Loucy (cell line): ENCODE data around the gene SAMD14.
A peak's percentile ranks its signal among the peaks of the same experiment; 100 is the strongest.

Experiments
- H2AFZ ChIP-seq: fragments of 200-600 bp; sonication (generic); 2 replicates; pipeline ENCODE4 v1.6.0; 2016; ENCODE audit warnings: antibody characterized with exemption, mild to moderate bottlenecking, low read length, moderate library complexity
- H3F3A ChIP-seq: fragments of 200-600 bp; 2 replicates; pipeline ENCODE4 v1.6.0; 2016; ENCODE audit warnings: antibody characterized with exemption, low read depth, mild to moderate bottlenecking
- H3K27me3 ChIP-seq: fragments of 200-600 bp; sonication (generic); 2 replicates; pipeline ENCODE4 v1.6.1; 2014; ENCODE audit warnings: low read length, mild to moderate bottlenecking; ENCODE audit not compliant: insufficient read depth, poor library complexity, severe bottlenecking
- H3K36me3 ChIP-seq: fragments of 200-600 bp; sonication (generic); 2 replicates; pipeline ENCODE4 v1.6.1; 2016; ENCODE audit warnings: low read length; ENCODE audit not compliant: insufficient read depth
- H3K4me1 ChIP-seq: fragments of 200-600 bp; sonication (generic); 2 replicates; pipeline ENCODE4 v1.5.1; 2014; ENCODE audit warnings: low read length, mild to moderate bottlenecking; ENCODE audit not compliant: insufficient read depth, poor library complexity, severe bottlenecking
- H3K4me2 ChIP-seq: fragments of 200-600 bp; sonication (generic); 2 replicates; pipeline ENCODE4 v1.6.0; 2014; ENCODE audit warnings: antibody characterized with exemption, low read length, low read depth, mild to moderate bottlenecking; ENCODE audit not compliant: poor library complexity, severe bottlenecking
- H3K4me3 ChIP-seq: fragments of 200-600 bp; sonication (generic); 2 replicates; pipeline ENCODE4 v1.5.1; 2014; ENCODE audit warnings: low read length, mild to moderate bottlenecking, mixed read lengths; ENCODE audit not compliant: poor library complexity, severe bottlenecking
- H3K79me2 ChIP-seq: fragments of 200-600 bp; sonication (generic); 2 replicates; pipeline ENCODE4 v1.6.1; 2014; ENCODE audit warnings: low read length; ENCODE audit not compliant: insufficient read depth
- H3K9ac ChIP-seq: fragments of 200-600 bp; sonication (generic); 2 replicates; pipeline ENCODE4 v1.6.0; 2014; ENCODE audit warnings: mild to moderate bottlenecking, low read depth, low read length, moderate library complexity; ENCODE audit not compliant: poor library complexity, severe bottlenecking
- H3K9me2 ChIP-seq: fragments of 200-600 bp; sonication (generic); replicated peaks from 2 replicates; pipeline ENCODE4 v1.6.1; 2016; ENCODE audit warnings: low read depth, low read length, mixed read lengths
- H3K9me3 ChIP-seq: fragments of 200-600 bp; sonication (generic); 2 replicates; pipeline ENCODE4 v1.6.1; 2014; ENCODE audit warnings: mild to moderate bottlenecking, antibody characterized with exemption, low read length, low read depth; ENCODE audit not compliant: insufficient read depth
- H4K20me1 ChIP-seq: fragments of 200-600 bp; sonication (generic); 2 replicates; pipeline ENCODE4 v1.6.0; 2014; ENCODE audit warnings: antibody characterized with exemption, low read length, mild to moderate bottlenecking; ENCODE audit not compliant: insufficient read depth, poor library complexity, severe bottlenecking
- EZH2phosphoT487 ChIP-seq: fragments of 200-600 bp; IDR thresholded peaks from 2 replicates; pipeline ENCODE4 v1.6.1; 2018; ENCODE audit warnings: antibody characterized with exemption, mild to moderate bottlenecking, moderate library complexity, borderline replicate concordance
- TF ChIP-seq, protein P1 (sequence below): fragments of 200-600 bp; sonication (generic); conservative IDR thresholded peaks from 2 replicates; pipeline ENCODE4 v1.5.1; 2014; ENCODE audit warnings: mild to moderate bottlenecking, antibody characterized with exemption, low read length

Gene SAMD14

GRCh38 chr17:50129353-50129727 is 620 bp downstream of the SAMD14 start:
- peaks cover 4% of the 10 kb centered on the region; the same call in 1 of the 2 replicates for H3F3A ChIP-seq
- peaks cover 4% of the 10 kb centered on the region; the same call in 1 of the 2 replicates for H3K36me3 ChIP-seq
- H3K4me1 ChIP-seq: peaks cover 23% of the 10 kb centered on the region
- H3K9me2 ChIP-seq: no peaks in the 10 kb centered on the region
- H3K4me2 ChIP-seq: peak overlapping the region; percentile 76
- H4K20me1 ChIP-seq: no peaks in the 10 kb centered on the region
- H3K9ac ChIP-seq: peak overlapping the region; percentile 52
- H3K4me3 ChIP-seq: peak overlapping the region; percentile 72
- TF ChIP-seq, protein P1, sequence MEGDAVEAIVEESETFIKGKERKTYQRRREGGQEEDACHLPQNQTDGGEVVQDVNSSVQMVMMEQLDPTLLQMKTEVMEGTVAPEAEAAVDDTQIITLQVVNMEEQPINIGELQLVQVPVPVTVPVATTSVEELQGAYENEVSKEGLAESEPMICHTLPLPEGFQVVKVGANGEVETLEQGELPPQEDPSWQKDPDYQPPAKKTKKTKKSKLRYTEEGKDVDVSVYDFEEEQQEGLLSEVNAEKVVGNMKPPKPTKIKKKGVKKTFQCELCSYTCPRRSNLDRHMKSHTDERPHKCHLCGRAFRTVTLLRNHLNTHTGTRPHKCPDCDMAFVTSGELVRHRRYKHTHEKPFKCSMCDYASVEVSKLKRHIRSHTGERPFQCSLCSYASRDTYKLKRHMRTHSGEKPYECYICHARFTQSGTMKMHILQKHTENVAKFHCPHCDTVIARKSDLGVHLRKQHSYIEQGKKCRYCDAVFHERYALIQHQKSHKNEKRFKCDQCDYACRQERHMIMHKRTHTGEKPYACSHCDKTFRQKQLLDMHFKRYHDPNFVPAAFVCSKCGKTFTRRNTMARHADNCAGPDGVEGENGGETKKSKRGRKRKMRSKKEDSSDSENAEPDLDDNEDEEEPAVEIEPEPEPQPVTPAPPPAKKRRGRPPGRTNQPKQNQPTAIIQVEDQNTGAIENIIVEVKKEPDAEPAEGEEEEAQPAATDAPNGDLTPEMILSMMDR: no peak
- TF ChIP-seq EZH2phosphoT487: no peak
- no peaks in the 10 kb centered on the region for H3K79me2 ChIP-seq
- H3K9me3 ChIP-seq: no peaks in the 10 kb centered on the region
- H2AFZ ChIP-seq: 0 out of 2 replicates have a peak overlapping the region, but pooled peaks have one; percentile 60
- no peaks in the 10 kb centered on the region for H3K27me3 ChIP-seq

DNA sequence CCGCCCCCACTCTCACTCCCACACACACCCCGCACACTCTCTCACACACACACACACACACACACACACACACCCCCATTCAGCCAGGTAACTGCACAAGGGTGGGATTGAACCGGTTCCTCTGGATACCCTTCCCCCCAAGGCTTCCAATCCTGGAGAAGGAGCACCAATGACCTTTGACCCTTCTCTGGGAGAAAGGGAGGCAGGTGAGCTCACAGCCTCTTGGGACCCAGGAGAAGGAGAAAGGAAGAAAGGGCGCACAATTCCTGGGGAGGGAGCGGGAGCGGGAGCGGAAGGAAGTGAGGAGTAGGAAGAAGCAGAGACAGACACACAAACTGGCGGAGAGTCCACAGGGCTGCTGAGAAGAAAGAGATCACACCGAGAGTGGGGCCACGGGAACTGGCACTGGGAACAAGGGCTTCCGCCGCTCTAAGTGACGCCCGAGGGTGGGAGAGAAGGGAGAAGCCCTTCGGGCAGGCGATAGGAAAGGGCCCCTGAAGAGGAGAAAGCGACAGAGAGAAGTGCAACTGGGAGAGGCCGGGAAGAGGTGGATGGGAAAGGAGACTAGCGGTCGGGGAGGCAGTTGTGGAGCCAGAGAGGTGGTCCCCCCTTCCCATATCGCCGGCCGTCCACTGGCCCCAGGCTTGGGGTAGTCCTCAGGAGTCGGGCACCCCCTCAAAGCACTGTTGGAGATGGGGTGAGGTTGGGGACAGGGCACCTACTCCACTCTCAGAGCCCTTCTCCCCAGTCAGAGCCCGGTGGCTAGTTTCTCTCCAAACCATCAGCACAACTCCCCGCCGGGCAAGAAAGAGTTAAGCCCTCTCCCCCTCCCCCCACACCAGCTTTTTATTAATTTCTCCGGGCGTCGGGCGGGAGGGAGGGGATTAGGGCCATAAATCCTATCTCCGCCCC is 1.3 kb downstream of the SAMD14 start:
- Histone ChIP-seq H4K20me1 (no peaks in the 10 kb centered on the region), H3K9me2 (no peaks in the 10 kb centered on the region), H3K9me3 (no peaks in the 10 kb centered on the region), H3K4me1 (peaks cover 23% of the 10 kb centered on the region), H3K9ac (no peak overlapping the region), H3K36me3 (no peaks in the 10 kb centered on the region), H3K27me3 (no peaks in the 10 kb centered on the region), H3K79me2 (no peaks in the 10 kb centered on the region), H2AFZ (no peak overlapping the region), H3F3A (peaks cover 4% of the 10 kb centered on the region; the same call in 1 of the 2 replicates), H3K4me2 (peak overlapping the region; percentile 76), H3K4me3 (peak overlapping the region; percentile 72)
- TF ChIP-seq, protein P1: no peak
- no peak for TF ChIP-seq EZH2phosphoT487

DNA sequence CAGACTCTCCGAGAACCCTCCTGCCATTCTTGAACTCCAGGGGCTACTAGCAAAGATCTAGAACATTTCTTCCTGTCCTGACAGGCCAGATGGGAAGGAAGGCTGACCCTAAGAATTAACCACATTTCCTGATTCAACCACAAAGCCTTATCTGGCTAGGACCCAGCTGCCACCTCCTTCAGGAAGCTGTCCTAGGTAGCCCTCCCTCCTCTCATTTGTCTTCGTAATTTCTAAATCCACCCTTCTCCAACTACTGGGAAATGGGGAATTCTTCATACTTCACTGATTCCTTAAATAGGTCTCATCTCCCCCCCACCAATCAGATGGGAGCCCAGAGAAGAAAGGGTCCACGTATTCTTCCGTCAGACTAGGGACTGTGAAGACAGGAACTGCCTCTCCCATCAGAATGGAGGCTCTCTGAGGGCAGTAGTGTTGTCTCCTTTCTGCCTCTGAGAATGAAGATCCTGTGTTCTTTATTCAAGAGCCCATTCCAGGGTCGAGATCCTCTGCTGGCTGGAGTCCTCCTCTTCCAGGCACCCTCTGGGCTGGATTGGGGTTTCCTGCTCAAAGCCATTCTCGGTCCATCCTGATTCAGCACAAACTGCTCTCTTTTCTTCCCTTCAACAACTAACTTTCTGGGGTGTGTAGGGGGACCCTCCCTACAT is 2.1 kb downstream of the SAMD14 start:
- no peaks in the 10 kb centered on the region for H3K27me3 ChIP-seq
- no peaks in the 10 kb centered on the region for H3K79me2 ChIP-seq
- no peaks in the 10 kb centered on the region for H3K36me3 ChIP-seq
- H3K4me2 ChIP-seq: peak overlapping the region; percentile 62
- H2AFZ ChIP-seq: no peak overlapping the region
- peak overlapping the region; percentile 13 for H3K4me3 ChIP-seq
- no peak overlapping the region for H3K9ac ChIP-seq
- no peaks in the 10 kb centered on the region for H3K9me2 ChIP-seq
- H4K20me1 ChIP-seq: no peaks in the 10 kb centered on the region
- H3F3A ChIP-seq: peaks cover 4% of the 10 kb centered on the region; the same call in 1 of the 2 replicates
- no peaks in the 10 kb centered on the region for H3K9me3 ChIP-seq
- peaks cover 23% of the 10 kb centered on the region for H3K4me1 ChIP-seq
- TF ChIP-seq EZH2phosphoT487: no peak
- TF ChIP-seq, protein P1: no peak
